A172 (cell line): ENCODE data around the gene MMP17. TPM values are rescaled to one million over a fixed set of nuclear protein-coding genes. Genes with fewer than 3 reads are reported as not detected.
"Not testable (repeated sequence)": the region's sequence is repeated elsewhere in the genome, so short reads cannot be mapped to it uniquely, and the experiment has no call there.

Experiments
- DNase-seq: peaks from one replicate; pipeline ENCODE4 v3.0.0-alpha.2; 2015; ENCODE audit warnings: low spot score
- total RNA-seq: library from RNA; depleted of rRNA; stranded (reverse); fragments of >200 nt; shearing (Covaris generic); gene quantifications from 2 replicates; pipeline ENCODE4 v1.2.3, GENCODE V29; 2014

The MMP17 gene
- total RNA-seq, 1 experiment from 2014 or later = 3.7 TPM

DNA sequence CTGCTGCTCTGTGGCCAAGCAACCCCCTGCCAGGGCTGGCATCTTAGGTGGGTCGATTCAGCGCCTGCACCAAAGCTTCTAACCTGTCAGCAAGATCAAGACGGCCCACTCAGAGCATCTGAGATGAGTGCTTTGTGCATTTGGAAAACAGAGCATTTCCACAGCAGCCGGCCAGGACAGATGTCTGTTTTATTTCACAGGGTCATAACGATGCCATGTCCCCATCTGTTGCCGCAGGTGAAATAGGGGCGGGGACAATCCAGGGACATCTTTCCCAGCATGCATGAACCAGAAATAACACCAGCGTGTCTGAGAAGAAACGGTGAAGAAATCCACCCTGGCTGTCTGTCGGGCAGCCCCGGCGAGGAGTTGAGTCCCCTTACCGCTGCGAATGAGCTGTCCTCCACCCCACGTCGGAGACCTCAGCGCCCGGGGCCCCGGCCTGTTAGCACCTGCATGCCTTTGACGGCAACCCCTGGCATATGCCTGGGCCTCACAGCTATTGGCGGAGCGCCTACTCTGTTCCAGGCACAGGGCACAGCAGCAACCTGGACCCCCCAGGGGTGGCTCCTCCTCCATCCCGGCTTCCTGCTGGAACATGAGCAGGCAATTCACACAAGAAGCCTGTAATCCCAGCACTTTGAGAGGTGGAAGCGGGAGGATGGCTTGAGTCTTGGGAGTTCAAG, 35.7 kb downstream of the MMP17 start:
- no peak for DNase-seq

DNA sequence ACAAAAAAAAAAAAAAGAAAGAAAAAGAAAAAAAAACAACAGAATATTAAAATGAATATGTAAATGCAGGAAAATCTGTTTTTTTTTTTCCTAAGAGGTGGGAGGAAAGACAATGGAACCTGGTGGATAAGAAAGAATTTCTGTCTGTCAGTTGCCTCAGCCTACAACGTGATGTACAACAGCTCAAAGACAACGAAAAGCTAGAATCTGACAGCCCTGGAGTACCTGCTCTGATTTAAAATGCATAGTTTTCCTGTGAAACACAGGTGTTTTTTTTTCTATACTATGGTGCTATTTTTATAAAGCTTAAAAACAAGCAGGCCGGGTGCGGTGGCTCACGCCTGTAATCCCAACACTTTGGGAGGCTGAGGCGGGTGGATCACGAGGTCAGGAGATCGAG, 36.3 kb downstream of the MMP17 start:
- no peak for DNase-seq

DNA sequence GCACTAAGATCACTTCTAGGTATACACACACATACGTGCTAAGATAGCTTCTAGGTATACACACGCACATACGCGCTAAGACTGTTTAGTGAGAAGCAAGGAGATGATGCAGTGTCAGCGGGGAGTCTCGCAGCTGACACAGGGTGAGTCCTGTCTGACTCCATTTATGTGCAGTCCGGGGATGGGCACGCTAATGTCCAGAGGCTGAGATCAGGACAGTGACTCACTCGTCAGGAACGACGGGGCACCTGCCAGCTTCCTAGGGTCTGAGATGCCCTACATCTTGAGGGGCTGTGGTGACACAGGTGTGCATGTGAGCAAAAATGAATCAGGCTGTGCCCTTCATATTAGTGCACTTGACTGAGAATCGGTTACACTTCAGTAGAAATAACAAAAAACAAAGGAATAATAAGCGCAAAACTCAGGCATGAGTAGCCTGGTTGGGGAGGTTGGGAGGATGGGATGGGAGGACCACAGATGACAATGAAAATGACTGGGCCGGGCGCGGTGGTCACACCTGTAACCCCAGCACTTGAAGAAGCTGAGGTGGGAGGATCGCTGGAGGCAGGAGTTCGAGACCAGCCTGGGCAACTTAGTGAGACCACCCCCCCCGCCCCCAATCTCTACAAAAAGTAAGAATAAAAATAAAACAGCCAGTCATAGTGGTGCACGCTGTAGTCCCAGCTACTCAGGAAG, 37.1 kb downstream of the MMP17 start:
- peak; percentile 95 for DNase-seq

DNA sequence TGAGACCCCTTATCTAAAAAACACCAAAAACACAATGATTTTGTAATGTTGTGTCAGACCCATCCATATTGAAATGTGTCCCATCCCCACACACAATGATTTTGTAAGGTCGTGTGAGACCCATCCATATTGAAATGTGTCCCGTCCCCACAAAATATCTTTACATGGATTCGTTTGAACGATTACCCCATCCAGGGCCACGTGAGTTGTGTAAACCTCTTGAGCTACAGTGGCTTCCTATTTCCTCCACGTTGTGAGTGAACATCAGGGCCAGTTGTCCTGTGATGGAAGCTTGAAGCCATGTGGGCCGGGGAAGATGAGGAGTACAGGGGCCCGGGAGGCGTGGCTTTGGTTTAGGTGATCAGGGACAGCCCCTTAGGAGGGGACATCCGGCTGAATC, 39.3 kb downstream of the MMP17 start:
- DNase-seq = no peak

DNA sequence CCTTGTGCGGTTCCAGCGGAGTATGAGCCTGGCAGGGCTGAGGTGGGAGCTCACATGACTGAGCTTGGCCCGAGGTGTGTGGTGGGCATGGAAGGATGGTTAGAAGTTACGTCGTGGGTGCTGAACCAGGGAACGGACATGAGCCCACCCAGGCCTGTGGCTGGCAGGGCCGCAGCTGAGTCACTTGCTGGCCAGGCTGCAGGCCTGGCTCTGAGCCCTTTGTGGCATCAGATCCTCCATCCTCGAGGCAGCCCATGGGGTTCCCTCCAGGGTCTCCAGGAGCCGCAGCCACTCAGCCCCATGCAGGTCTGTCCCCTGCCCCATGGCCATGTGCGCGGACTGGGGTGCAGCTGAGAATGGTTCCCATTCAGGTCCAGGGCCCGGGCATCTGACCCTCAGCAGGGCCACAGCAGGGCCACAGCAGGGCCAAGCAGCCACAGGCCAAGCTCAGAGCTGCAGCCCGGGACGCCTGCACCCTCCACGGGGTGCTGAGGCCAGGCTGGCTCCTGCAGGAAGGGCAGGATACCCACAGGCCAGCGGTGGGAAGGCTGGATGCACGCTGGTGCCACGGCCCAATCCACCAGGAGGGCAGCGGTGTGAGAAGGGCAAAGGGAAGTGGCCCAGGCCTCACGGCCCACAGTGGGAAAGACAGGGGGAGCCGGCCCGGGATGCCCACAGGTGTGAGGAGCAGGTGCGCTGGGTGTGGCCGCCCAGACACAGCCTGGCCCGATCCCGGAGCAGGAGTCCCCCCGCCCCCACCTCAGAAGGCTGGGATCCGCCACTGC, 39.9 kb downstream of the MMP17 start:
- DNase-seq = peak; percentile 41

DNA sequence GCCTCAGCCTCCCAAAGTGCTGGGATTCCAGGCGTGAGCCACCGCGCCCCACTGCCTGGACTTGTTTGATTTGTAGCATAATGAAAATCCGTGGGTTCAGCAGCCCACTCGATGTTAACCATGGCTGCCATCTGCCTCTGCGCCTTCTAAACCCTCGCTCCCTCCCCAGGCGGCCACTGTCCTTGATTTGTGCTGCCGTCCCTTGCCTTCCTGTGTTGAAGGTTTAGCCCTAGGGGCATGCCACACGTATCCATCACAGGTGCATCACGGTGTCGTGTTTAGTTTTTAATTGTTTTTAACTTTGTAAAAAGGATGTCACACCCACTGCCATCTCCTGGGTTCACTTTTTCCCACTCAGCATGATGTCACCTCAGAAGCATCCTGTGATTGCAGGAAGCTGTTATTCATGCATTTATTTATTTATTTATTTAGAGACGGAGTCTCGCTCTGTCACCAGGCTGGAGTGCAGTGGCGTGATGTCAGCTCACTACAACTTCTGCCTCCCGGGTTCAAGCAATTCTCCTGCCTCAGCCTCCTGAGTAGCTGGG, 41.8 kb downstream of the MMP17 start:
- peak; percentile 85 for DNase-seq

DNA sequence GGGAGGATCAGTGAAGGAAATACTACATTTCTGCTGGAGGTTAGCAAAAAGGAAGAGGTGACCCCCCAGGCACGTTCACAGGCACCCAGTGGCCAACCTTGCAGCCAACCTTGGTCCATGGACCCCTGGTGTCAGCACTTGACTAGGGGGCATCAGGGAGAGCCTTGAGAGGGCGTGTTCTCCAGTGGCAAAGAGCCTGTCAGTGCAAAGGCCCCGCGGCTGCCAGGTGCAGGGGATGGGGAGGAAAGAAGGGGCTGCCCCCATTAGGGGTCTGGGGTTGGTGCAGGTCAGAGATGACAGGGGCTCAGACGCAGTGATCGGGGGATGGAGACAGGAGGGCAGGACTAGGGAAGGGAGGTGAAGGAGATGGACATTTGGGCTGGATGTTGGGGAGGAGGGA, 43.5 kb downstream of the MMP17 start:
- no peak for DNase-seq

DNA sequence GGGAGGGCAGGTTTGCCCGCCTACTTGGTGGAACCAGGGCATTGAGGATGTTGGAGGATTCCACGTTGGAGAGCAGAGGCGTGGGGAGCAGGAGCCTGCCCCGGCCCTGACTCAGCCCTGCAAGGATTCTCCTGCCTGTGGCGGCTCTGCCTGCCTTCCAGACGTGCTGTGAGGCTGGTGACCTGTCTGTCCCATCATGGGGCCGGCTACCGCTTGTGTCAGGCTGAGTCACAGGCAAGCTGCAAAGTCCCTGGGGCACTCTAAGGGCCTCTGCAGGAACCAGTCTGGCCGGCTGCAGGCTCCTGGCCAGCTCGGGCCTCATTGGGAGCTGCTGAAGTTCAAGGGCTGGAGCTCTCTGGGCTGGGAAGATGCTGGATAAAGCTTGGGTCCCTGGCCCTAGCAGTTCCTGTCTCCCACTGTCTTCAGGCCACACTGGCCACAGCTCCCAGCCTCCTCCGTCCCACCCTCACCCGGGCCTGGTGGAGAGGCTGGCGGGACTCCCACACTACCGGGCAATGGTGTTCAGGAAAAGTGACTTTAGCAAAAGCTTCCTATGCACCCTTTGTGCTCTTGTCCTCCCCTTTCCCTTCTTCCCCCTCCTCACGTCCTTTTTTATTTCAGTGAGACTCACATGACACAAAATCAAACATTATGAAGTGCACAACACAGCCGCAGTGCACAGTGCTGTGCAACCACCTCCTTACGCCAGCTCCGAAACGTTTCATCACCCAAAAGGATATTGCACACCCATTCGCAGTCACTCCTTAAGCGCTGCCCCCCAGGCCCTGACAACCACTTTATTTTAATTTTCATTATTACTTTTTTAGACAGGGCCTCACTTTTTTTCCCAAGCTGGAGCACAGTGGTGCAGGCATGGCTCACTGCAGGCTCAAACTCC, 44.2 kb downstream of the MMP17 start:
- peak; percentile 84 for DNase-seq

DNA sequence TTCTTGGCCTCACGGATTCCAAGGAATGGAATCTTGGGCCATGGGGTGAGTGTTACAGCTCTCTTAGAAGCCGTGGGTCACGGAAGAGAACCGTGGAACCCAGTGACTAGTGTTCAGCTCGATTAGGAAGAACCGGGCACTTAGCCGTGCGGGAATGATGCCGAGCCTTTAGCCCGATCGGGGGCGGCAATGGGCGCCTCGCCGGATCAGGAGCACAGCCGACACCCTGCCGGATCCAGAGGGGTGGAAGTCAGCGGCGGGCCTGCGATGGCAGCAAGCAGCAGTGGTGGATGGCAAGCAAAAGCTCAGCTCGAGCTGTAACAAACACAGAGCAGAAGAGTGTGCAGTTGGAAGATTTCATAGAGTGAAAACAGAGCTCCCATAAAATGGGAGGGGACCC, 45.1 kb downstream of the MMP17 start:
- no peak for DNase-seq

DNA sequence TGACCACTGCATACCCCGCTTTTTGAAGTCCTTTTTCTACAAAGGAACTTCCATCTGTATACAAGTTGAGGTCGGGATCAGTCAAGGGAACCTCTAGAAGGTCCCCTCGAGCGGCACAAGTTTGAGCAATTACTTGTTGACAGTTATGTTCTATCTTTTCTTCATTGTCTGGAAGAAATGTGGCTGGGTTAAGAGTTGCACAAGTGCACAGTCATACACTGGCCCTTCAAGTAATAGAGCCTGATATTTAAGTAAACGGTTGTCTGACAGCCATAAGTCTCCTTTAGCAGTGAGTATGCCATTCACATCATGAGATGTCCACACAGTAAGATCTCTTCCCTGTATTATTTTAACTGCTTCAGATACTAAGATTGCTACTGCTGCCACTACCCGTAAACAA, 46.8 kb downstream of the MMP17 start:
- DNase-seq = not testable (repeated sequence)

DNA sequence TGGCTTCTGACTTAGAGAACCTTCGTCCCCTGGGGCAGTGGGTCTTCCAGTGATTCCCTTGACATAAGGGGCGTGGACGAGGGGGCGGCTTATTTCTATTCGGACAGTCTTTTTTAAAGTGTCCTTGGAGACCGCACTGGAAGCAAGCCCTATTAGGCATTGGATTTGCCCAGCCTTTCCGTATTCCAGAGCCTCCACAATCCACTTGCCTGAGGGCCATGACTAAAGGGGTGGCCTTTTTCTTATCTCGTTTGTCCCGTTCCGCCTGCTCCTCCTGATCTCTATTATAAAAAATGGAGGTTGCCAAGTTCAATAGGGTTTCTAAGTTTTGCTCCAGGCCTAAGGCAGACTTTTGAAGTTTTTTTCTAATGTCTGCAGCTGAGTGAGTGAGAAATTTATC, 49.0 kb downstream of the MMP17 start:
- not testable (repeated sequence) for DNase-seq

DNA sequence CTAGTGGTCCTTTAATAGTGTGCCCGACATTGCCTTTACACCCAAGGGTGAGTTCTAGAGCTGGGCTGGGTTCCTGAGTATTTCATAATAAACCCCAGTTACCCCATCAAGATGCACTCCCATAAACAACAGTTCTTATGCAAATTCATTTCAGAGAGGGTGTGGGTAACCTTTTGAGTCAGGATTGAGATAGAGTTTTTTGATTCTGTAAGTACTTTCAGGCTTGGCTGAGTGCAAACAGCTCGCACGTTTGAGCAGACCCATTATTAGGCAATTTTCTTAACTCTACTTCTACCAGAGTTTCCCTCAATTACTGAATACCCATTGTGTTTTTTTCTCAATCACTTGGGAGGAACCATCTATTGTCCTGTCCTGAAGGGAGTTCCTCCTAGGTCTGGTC, 50.2 kb downstream of the MMP17 start:
- not testable (repeated sequence) for DNase-seq

DNA sequence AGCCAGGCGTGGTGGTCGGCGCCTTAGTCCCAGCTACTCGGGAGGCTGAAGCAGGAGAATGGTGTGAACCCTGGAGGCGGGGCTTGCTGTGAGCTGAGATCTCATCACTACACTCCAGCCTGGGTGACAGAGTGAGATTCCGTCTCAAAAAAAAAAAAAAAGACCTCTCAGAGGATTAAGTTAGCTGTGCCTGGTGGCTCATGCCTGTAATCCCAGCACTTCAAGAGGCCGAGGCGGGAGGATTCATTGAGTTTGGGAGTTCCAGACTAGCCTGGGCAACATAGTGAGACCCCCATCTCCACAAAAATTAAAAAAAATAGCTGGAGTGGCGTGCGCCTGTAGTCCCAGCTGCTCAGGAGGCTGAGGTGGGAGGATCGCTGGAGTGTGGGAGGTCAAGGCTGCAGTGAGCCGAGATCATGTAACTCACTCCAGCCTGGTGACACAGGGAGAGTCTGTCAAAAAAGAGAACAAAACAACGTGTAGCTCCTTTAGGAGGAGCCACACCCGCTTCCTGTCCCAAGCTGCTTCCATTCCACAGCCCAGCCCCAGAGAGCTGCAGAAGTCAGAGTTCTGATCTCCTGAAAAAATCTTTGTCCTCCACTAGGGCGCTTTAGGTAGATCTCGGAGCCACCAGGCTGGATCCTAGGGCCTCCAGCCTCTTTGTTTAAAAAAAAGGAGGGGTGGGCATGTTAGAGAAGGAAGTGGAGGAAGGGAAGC, 54.8 kb downstream of the MMP17 start:
- DNase-seq = no peak

DNA sequence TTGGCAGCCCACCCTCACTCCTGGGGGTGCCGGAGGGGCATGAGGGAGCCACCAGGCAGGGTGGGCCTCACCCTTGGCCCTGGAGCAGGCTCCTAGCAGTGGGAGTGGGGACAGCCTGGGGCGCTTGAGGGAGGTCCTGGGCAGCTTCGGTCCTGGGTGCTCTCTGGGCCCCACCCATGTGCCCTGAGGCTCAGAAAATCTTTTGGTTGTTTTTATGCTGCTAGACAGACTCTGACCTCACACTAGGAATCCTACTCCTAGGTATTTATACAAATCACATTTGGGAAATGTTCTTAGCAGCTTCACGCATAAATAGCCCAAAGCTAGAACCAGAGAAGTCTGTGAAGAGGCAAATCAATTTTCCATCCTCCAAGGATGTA, 55.3 kb downstream of the MMP17 start:
- DNase-seq = no peak

DNA sequence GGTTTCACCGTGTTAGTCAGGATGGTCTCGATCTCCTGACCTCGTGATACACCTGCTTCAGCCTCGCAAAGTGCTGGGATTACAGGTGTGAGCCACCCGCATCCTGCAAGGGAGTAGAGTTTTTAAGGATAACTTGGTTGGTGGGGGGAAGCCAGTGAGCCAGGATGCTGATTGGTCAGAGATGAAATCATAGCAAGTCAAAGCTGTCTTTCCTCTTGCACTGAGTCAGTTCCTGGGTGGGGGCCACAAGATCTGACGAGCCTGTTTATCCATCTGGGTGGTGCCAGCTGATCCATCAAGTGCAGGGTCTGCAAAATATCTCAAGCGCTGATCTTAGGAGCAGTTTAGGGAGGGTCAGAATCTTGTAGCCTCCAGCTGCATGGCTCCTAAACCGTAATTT, 56.9 kb downstream of the MMP17 start:
- DNase-seq = not testable (repeated sequence)

DNA sequence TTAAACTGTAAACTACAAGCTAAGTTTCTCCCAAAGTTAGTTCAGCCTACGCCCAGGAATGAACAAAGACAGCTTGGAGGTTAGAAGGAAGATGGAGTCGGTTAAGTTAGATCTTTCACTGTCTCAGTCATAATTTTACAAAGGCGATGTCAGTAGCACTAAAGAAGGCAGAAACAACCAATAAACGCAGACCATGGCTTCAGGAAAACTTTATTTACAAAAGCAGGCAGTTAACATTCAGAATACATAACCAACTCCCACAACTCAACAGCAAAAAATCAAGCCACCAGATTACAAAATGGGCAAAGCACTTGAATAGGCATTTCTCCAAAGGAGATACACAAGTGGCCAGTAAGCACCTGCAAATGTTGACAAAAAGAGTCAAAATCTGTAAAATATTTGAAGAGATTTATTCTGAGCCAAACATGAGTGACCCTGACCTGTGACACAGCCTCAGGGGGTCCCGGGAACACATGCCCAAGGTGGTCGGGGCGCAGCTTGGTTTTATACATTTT, 57.4 kb downstream of the MMP17 start:
- no peak for DNase-seq

DNA sequence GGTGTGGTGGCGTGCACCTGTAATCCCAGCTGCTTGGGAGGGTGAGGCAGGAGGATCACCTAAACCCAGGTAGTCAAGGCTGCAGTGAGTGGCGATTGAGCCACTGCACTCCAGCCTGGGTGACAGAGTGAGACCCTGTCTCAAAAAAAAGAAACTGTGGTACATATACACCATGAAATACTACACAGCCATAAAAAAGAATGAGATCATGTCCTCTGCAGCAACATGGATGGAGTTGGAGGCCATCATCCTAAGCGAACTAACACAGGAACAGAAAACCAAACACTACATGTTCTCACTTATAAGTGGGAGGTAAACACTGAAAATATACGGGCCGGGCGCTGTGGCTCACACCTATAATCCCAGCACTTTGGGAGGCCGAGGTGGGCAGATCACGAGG, 63.5 kb downstream of the MMP17 start:
- DNase-seq = not testable (repeated sequence)

DNA sequence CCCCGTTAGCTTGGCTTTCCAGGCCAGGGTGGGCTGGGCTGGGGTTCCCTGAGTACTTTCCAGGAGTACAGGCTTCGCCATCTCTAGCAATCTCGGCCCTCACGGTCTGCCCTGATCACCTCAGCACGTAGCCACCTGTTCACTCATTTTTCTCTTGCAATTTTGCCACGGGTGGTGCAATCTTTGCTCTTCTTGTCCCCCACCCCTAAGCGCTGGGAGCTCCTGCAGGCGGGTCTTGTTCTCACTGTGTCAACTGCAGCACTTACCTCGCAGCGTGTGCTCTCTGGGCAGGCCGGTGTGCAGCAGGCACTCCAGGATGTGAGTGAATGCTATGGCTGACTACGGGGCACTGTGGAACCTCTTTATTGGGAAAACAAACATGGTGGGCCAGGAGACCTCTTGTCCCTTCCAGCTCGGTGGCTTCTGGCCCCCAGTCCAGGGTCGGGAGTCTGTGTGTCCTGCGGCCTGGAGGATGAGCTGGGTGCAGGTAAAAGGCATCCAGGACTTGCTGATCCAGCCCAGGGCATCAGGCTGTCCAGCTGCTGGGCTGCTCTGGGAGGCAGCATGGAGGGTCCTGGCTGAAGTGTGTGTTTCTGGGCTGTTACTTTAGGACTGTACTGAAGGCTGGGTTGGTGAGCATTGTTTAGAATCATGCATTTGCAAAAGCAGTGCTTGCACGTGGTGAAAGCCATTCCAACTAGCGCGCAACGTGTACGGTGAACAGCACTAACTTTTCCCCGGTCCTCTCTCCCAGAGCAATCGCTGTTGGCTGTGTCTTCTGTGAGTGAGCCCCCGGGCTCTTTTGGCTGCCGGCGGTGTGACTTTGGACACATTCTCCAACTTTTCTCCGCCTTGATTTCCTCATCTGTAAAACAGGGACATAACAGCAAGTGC, 64.8 kb downstream of the MMP17 start:
- DNase-seq = no peak

DNA sequence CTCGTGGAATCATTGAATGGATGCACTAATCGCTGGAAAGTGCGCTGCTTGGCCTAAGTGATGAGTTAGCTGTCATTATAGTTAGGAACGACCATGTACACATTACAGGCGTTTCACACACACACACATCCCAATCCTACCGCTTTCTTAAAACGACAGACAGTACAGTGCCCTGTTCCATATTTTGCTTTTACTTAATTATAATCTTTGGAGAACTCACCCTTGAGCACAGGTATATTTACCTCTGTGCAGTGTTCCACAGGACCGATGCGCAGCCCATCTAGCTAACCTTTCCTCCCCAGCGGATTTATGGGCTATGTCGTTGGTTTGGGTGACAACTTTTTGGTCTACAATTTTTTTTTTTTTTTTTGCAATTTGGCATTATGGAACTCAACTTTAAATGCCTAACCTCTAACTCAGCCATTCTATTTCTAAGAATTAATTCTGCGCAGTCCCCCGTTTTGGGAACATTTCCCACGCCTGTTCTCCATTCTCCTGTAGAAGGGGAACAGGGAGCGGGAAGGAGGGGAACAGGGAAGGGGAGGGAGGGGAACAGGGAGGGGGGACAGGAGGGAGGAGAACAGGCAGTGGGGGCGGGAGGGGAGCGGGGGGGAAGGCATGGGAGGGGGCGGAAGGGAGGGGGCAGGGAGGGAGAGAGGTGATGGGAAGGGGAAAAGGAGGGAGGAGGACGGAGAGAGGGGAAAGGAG, 65.6 kb downstream of the MMP17 start:
- DNase-seq = no peak
